DND-41 (cell line): Measurements from ENCODE around the gene NTN1.

Source experiments
- ATAC-seq: fragments of 200-7000 bp; cut with Tn5 transposase; 3 replicates; pipeline ENCODE4 v1.9.1; 2021; ENCODE audit warnings: low read depth; ENCODE audit not compliant: insufficient read depth
- DNase-seq: peaks from one replicate; pipeline ENCODE4 v3.0.0-alpha.2; 2020
- H2AFZ ChIP-seq: 2 replicates; pipeline ENCODE4 v1.6.0; 2012; ENCODE audit warnings: low read depth, low read length
- H3K27ac ChIP-seq: 2 replicates; pipeline ENCODE4 v1.5.1; 2012; ENCODE audit warnings: low read length, inconsistent platforms
- H3K27me3 ChIP-seq: fragments of 200-600 bp; sonication (generic); 2 replicates; pipeline ENCODE4 v1.6.0; 2012; ENCODE audit warnings: low read length, mild to moderate bottlenecking, inconsistent platforms; ENCODE audit not compliant: insufficient read depth, poor library complexity
- H3K36me3 ChIP-seq: 2 replicates; pipeline ENCODE4 v1.5.1; 2012; ENCODE audit warnings: low read length, inconsistent platforms; ENCODE audit not compliant: insufficient read depth
- H3K4me1 ChIP-seq: 2 replicates; pipeline ENCODE4 v1.5.1; 2012; ENCODE audit warnings: mild to moderate bottlenecking, low read length; ENCODE audit not compliant: insufficient read depth
- H3K4me2 ChIP-seq: 2 replicates; pipeline ENCODE4 v1.6.0; 2012; ENCODE audit warnings: mild to moderate bottlenecking, moderate library complexity, low read length, inconsistent platforms; ENCODE audit not compliant: insufficient read depth
- H3K4me3 ChIP-seq, 2 experiments: fragments of 200-600 bp in 1 of 2; shearing (Covaris generic) in 1 of 2; 2 replicates each; pipeline ENCODE4 v1.5.1; 2012 to 2016; ENCODE audit warnings: inconsistent platforms in 2 of 2, low read length in 2 of 2, mild to moderate bottlenecking in 2 of 2, low read depth in 1 of 2, moderate library complexity in 1 of 2
- H3K79me2 ChIP-seq: 2 replicates; pipeline ENCODE4 v1.6.0; 2012; ENCODE audit warnings: low read length, inconsistent platforms; ENCODE audit not compliant: insufficient read depth
- H3K9ac ChIP-seq: 2 replicates; pipeline ENCODE4 v1.6.0; 2012; ENCODE audit warnings: low read depth, mild to moderate bottlenecking, inconsistent platforms, low read length, moderate library complexity
- H3K9me3 ChIP-seq: 2 replicates; pipeline ENCODE4 v1.5.1; 2012; ENCODE audit warnings: low read length, moderate library complexity, mild to moderate bottlenecking, inconsistent platforms; ENCODE audit not compliant: insufficient read depth, severe bottlenecking
- H4K20me1 ChIP-seq: 2 replicates; pipeline ENCODE4 v1.6.0; 2012; ENCODE audit warnings: low read length; ENCODE audit not compliant: insufficient read depth
- CTCF ChIP-seq: IDR thresholded peaks from 2 replicates; pipeline ENCODE4 v1.5.1; 2012; ENCODE audit warnings: borderline replicate concordance, low read length, moderate library complexity, mild to moderate bottlenecking; ENCODE audit not compliant: poor library complexity, severe bottlenecking; ENCODE audit errors: extremely low read depth
- EZH2 ChIP-seq: IDR thresholded peaks from 3 replicates; pipeline ENCODE4 v1.6.1; 2012; ENCODE audit warnings: borderline replicate concordance, low read depth, mild to moderate bottlenecking, moderate library complexity, low read length, inconsistent platforms; ENCODE audit not compliant: severe bottlenecking

Gene NTN1

GRCh38 chr17:9195961-9196670 is 174.8 kb downstream of the NTN1 start:
- H3K9ac ChIP-seq = no peak overlapping the region
- ATAC-seq (no peak), DNase-seq (no peak)
- TF ChIP-seq EZH2 (no peak), CTCF (no peak)
- no peaks in the 10 kb centered on the region for H3K9me3 ChIP-seq
- no peak overlapping the region for H3K4me2 ChIP-seq
- no peak overlapping the region for H3K4me3 ChIP-seq
- no peak overlapping the region for H2AFZ ChIP-seq
- H3K27me3 ChIP-seq = no peaks in the 10 kb centered on the region
- no peaks in the 10 kb centered on the region for H3K79me2 ChIP-seq
- no peaks in the 10 kb centered on the region for H3K4me1 ChIP-seq
- no peaks in the 10 kb centered on the region for H3K36me3 ChIP-seq
- H3K27ac ChIP-seq = no peak overlapping the region
- no peaks in the 10 kb centered on the region for H4K20me1 ChIP-seq

DNA sequence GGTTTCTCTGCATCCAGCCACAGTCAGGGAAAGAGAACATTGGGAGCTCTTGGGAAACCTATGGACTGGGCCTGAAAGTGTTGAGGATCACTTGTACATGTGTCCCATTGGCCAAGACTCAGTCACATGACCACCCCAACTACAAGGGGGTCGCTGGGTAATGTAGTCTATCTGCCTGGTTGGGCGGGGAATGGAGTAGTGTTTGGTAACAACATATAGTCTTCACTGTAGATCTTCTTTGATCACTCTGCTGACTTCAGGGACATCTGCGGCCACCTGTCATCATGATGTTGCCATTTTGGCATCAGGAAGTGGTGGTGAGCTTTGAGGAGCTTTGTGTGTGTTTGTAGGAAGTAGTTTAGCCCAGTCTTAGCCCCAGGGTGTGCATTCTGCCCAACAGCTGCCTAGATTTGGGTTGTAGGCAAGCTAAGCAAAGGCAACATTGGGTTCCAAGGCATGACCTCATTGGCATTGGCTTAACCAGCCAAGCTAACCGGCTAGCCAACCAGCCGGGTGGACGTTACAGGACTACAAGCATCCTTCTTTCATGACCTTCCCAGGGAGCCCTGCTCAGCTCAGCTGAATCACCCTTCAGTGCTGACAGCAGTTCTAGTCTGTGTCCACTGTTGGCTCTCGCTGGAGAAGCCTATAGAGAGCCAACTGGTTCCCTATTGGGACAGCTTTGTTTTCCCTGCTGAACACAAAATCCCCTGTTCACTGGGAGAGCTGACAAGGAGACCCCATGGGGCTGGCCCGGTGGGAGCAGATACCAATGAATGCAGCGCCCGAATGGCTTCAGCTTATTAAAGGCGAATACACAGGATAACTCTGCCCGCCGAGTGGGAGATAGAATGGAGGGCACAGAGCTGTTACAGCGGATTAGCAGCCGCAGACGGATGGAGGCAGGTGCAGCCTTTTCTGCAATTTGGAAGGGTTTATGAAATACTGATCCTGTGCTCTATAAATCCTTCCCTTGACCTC is 178.6 kb downstream of the NTN1 start:
- peak; percentile 47; the same call in 1 of the 3 replicates for ATAC-seq
- no peak overlapping the region for H3K4me3 ChIP-seq
- H3K9ac ChIP-seq = no peak overlapping the region
- no peaks in the 10 kb centered on the region for H3K36me3 ChIP-seq
- H3K4me2 ChIP-seq = no peak overlapping the region
- no peak overlapping the region for H3K27ac ChIP-seq
- no peak for TF ChIP-seq EZH2
- no peak for TF ChIP-seq CTCF
- no peaks in the 10 kb centered on the region for H4K20me1 ChIP-seq
- no peaks in the 10 kb centered on the region for H3K27me3 ChIP-seq
- H3K79me2 ChIP-seq = no peaks in the 10 kb centered on the region
- H3K4me1 ChIP-seq = no peaks in the 10 kb centered on the region
- peak; percentile 10 for DNase-seq
- H3K9me3 ChIP-seq = no peaks in the 10 kb centered on the region
- no peak overlapping the region for H2AFZ ChIP-seq

DNA sequence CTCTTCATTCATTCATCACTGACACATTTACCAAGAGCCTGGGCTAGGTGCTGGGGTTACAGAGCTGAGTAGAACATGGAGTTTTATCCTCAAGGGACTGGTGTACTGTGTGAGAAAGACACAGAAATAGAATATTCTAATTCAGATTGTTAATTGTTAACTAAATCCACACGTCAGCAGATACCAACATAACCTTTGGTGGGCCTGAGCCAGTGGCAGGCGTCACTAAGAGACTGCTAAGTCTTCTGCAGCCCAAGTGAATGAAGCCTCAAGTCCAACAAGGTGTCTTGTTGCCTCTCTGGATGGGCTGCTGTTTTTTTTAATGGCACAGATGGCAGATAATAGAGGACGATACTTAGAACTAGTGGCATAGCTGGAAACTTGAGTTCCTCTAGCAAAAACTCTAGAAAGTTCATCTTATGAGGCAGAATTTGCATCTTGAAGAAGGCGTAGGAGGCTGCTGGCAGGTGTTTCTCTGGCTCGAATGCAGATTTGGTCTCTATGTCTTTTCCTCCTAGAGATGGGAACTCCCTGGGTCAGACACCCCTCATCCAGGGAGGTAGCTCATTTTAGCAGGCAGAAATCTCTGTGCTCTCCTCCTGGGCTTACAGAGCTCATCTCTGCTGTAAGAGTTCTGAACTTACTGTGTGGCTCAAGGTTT is 179.5 kb downstream of the NTN1 start:
- Histone ChIP-seq H3K36me3 (no peaks in the 10 kb centered on the region), H3K9ac (no peak overlapping the region), H2AFZ (no peak overlapping the region), H3K4me1 (no peaks in the 10 kb centered on the region), H3K27ac (no peak overlapping the region), H3K9me3 (no peaks in the 10 kb centered on the region), H4K20me1 (no peaks in the 10 kb centered on the region), H3K4me3 (no peak overlapping the region), H3K79me2 (no peaks in the 10 kb centered on the region), H3K4me2 (no peak overlapping the region), H3K27me3 (no peaks in the 10 kb centered on the region)
- no peak for ATAC-seq
- no peak for DNase-seq
- TF ChIP-seq CTCF = no peak
- no peak for TF ChIP-seq EZH2
